ENCODE measurements around the gene PPP1R8.

Gene PPP1R8

DNA sequence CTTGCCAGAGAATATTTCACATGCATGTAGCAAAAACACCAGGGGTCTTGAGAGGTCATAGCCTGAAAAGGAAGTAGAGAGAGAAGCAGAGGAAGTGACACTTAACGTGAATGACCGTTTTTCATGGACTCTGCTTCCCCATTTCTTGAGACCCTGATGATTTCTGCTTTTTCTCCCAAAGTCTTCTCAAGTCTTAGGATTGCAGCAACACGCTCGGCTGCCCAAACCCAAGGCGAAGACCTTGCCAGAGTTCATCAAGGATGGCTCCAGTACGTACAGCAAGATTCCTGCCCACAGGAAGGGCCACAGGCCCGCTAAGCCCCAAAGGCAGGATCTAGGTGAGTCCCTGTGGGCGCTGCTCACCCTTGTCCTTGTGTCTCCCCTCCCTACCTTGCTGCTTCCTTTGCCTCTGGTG, 54.5 kb downstream of the PPP1R8 start:
- H3K9ac ChIP-seq (ENCODE audit: low read length), result no peak overlapping the region
- H3K4ac ChIP-seq (ENCODE audit: low read depth in 1 of 2, low read length in 2 of 2), result no peak overlapping the region
- H2BK12ac ChIP-seq (ENCODE audit: low read length in 2 of 2), result no peak overlapping the region
- H3K23ac ChIP-seq (ENCODE audit: low read length in 2 of 2), result no peak overlapping the region
- 93% methylated on average over 8 of the region's 8 CpGs for WGBS
- no peaks in the 10 kb centered on the region for H3K27me3 ChIP-seq (ENCODE audit: control insufficient read depth in 1 of 2, insufficient read depth in 1 of 2, low read length in 2 of 2)
- H3K14ac ChIP-seq (ENCODE audit: low read length in 2 of 2), result no peak overlapping the region
- no peaks in the 10 kb centered on the region for H3K9me3 ChIP-seq (ENCODE audit: control insufficient read depth, low read length)
- no peak for DNase-seq
- H3K4me3 ChIP-seq (ENCODE audit: insufficient read depth in 1 of 2, low read depth in 1 of 2, low read length in 2 of 2), result no peak overlapping the region
- no peak overlapping the region for H2AFZ ChIP-seq (ENCODE audit: low read depth, low read length)
- H4K91ac ChIP-seq (ENCODE audit: low read length), result no peak overlapping the region
- no peak overlapping the region for H4K8ac ChIP-seq (ENCODE audit: low read length)
- H3K18ac ChIP-seq (ENCODE audit: low read depth in 1 of 2, low read length in 2 of 2), result no peak overlapping the region
- H3K4me2 ChIP-seq (ENCODE audit: low read length, poor library complexity, severe bottlenecking), result no peak overlapping the region
- H2BK15ac ChIP-seq (ENCODE audit: low read depth, poor library complexity, severe bottlenecking), result no peak overlapping the region
- H3K79me1 ChIP-seq (replicated peaks; ENCODE audit: low read length, poor library complexity, severe bottlenecking), result peaks cover 4% of the 10 kb centered on the region
- H2AK5ac ChIP-seq (ENCODE audit: low read length, severe bottlenecking), result no peak overlapping the region
- H3K4me1 ChIP-seq (ENCODE audit: control insufficient read depth, insufficient read depth, low read depth, low read length), result peaks cover 6% of the 10 kb centered on the region
- peaks cover 41 to 53% of the 10 kb centered on the region in 2 experiments for H3K36me3 ChIP-seq (ENCODE audit: control insufficient read depth in 1 of 2, insufficient read depth in 2 of 2, low read depth in 1 of 2, low read length in 2 of 2)
- H3K27ac ChIP-seq (ENCODE audit: low read length, poor library complexity, severe bottlenecking), result no peak overlapping the region
- H2BK5ac ChIP-seq (ENCODE audit: low read depth, low read length, poor library complexity, severe bottlenecking), result no peak overlapping the region
- no peak overlapping the region for H2BK120ac ChIP-seq (ENCODE audit: low read depth, low read length)

DNA sequence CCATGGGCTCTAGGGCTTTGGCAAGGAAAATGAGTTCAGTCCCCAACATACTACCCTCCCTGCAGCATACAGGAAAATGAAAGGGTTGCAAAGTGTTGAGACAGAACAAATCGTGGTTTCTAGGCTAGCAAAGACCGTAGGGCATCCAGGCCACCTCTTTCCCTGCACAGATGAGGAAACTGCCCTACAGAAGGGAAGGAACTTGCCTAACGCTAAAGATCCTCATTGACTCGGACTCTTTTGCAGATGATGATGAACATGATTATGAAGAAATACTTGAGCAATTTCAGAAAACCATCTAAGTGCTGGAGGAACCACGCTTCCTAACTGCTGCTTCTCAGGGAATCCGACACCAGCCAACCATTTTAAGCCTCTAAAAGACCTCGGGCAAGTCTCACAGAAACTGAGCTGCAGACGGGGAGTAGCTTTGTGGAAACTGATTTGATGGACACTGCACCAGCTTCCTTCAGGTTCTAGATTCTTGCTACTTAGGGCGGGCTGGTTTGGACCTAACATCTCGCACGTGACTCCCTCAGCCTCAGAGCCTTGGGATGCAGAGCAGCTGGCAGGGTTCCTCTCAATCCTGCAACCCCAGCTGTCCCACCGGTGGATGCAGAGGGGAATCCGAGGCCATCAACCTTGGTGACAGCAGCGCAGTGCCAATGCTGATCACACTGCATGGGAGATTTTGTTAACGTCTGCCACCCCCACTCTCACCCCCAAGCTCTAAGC, 55.2 kb downstream of the PPP1R8 start:
- Histone ChIP-seq H3K27ac (ENCODE audit: low read length, poor library complexity, severe bottlenecking) (no peak overlapping the region), H2BK15ac (ENCODE audit: low read depth, poor library complexity, severe bottlenecking) (no peak overlapping the region), H3K36me3 (ENCODE audit: control insufficient read depth in 1 of 2, insufficient read depth in 2 of 2, low read depth in 1 of 2, low read length in 2 of 2) (peaks cover 41 to 56% of the 10 kb centered on the region in 2 experiments), H3K4me3 (ENCODE audit: insufficient read depth in 1 of 2, low read depth in 1 of 2, low read length in 2 of 2) (no peak overlapping the region), H2BK120ac (ENCODE audit: low read depth, low read length) (no peak overlapping the region), H3K14ac (ENCODE audit: low read length in 2 of 2) (no peak overlapping the region), H3K79me1 (replicated peaks; ENCODE audit: low read length, poor library complexity, severe bottlenecking) (peaks cover 4% of the 10 kb centered on the region), H4K8ac (ENCODE audit: low read length) (no peak overlapping the region), H3K4me2 (ENCODE audit: low read length, poor library complexity, severe bottlenecking) (no peak overlapping the region), H3K27me3 (ENCODE audit: control insufficient read depth in 1 of 2, insufficient read depth in 1 of 2, low read length in 2 of 2) (no peaks in the 10 kb centered on the region), H3K4ac (ENCODE audit: low read depth in 1 of 2, low read length in 2 of 2) (no peak overlapping the region), H4K91ac (ENCODE audit: low read length) (no peak overlapping the region), H3K9me3 (ENCODE audit: control insufficient read depth, low read length) (no peaks in the 10 kb centered on the region), H3K4me1 (ENCODE audit: control insufficient read depth, insufficient read depth, low read depth, low read length) (peaks cover 6% of the 10 kb centered on the region), H2AK5ac (ENCODE audit: low read length, severe bottlenecking) (no peak overlapping the region), H2BK12ac (ENCODE audit: low read length in 2 of 2) (no peak overlapping the region), H2BK5ac (ENCODE audit: low read depth, low read length, poor library complexity, severe bottlenecking) (no peak overlapping the region), H2AFZ (ENCODE audit: low read depth, low read length) (no peak overlapping the region), H3K18ac (ENCODE audit: low read depth in 1 of 2, low read length in 2 of 2) (no peak overlapping the region), H3K9ac (ENCODE audit: low read length) (no peak overlapping the region), H3K23ac (ENCODE audit: low read length in 2 of 2) (no peak overlapping the region)
- WGBS, result 96% methylated on average over 13 of the region's 15 CpGs
- no peak for DNase-seq

DNA sequence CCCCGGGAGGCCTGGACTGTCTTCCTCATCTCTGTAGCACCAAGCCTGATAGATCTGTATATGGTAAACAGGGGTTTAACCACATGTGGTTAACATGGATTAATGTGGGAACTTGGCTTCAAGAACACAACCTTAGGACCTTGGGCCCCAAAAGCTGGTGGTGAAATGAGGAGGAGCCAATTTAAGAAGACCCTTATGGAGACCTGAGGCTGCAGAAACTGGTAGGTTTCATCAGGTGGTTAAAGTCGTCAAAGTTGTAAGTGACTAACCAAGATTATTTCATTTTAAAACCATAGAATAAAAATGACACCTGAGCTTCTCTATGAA, 55.7 kb downstream of the PPP1R8 start:
- H3K9ac ChIP-seq (ENCODE audit: low read length), result no peak overlapping the region
- H3K18ac ChIP-seq (ENCODE audit: low read depth in 1 of 2, low read length in 2 of 2), result no peak overlapping the region
- H3K4ac ChIP-seq (ENCODE audit: low read depth in 1 of 2, low read length in 2 of 2), result no peak overlapping the region
- no peak overlapping the region for H3K23ac ChIP-seq (ENCODE audit: low read length in 2 of 2)
- 100% methylated on average over 2 of the region's 2 CpGs for WGBS
- peaks cover 41 to 61% of the 10 kb centered on the region in 2 experiments for H3K36me3 ChIP-seq (ENCODE audit: control insufficient read depth in 1 of 2, insufficient read depth in 2 of 2, low read depth in 1 of 2, low read length in 2 of 2)
- H3K14ac ChIP-seq (ENCODE audit: low read length in 2 of 2), result no peak overlapping the region
- no peaks in the 10 kb centered on the region for H3K27me3 ChIP-seq (ENCODE audit: control insufficient read depth in 1 of 2, insufficient read depth in 1 of 2, low read length in 2 of 2)
- H3K79me1 ChIP-seq (replicated peaks; ENCODE audit: low read length, poor library complexity, severe bottlenecking), result peaks cover 4% of the 10 kb centered on the region
- no peak for DNase-seq
- H3K27ac ChIP-seq (ENCODE audit: low read length, poor library complexity, severe bottlenecking), result no peak overlapping the region
- no peak overlapping the region for H3K4me2 ChIP-seq (ENCODE audit: low read length, poor library complexity, severe bottlenecking)
- no peak overlapping the region for H2AK5ac ChIP-seq (ENCODE audit: low read length, severe bottlenecking)
- no peak overlapping the region for H4K91ac ChIP-seq (ENCODE audit: low read length)
- H2BK120ac ChIP-seq (ENCODE audit: low read depth, low read length), result no peak overlapping the region
- no peak overlapping the region for H4K8ac ChIP-seq (ENCODE audit: low read length)
- no peak overlapping the region for H2AFZ ChIP-seq (ENCODE audit: low read depth, low read length)
- peaks cover 6% of the 10 kb centered on the region for H3K4me1 ChIP-seq (ENCODE audit: control insufficient read depth, insufficient read depth, low read depth, low read length)
- no peaks in the 10 kb centered on the region for H3K9me3 ChIP-seq (ENCODE audit: control insufficient read depth, low read length)
- no peak overlapping the region for H2BK15ac ChIP-seq (ENCODE audit: low read depth, poor library complexity, severe bottlenecking)
- H2BK12ac ChIP-seq (ENCODE audit: low read length in 2 of 2), result no peak overlapping the region
- no peak overlapping the region for H2BK5ac ChIP-seq (ENCODE audit: low read depth, low read length, poor library complexity, severe bottlenecking)
- no peak overlapping the region for H3K4me3 ChIP-seq (ENCODE audit: insufficient read depth in 1 of 2, low read depth in 1 of 2, low read length in 2 of 2)

GRCh38 chr1:27886744-27887143, 56.2 kb downstream of the PPP1R8 start:
- H3K9me3 ChIP-seq (ENCODE audit: control insufficient read depth, low read length), result no peaks in the 10 kb centered on the region
- no peak overlapping the region for H2BK12ac ChIP-seq (ENCODE audit: low read length in 2 of 2)
- no peak overlapping the region for H2AFZ ChIP-seq (ENCODE audit: low read depth, low read length)
- no peak overlapping the region for H3K4me2 ChIP-seq (ENCODE audit: low read length, poor library complexity, severe bottlenecking)
- no peak overlapping the region for H2BK120ac ChIP-seq (ENCODE audit: low read depth, low read length)
- WGBS, result 100% methylated on average over 2 of the region's 3 CpGs
- H4K8ac ChIP-seq (ENCODE audit: low read length), result no peak overlapping the region
- H3K27ac ChIP-seq (ENCODE audit: low read length, poor library complexity, severe bottlenecking), result no peak overlapping the region
- H3K14ac ChIP-seq (ENCODE audit: low read length in 2 of 2), result no peak overlapping the region
- H3K4ac ChIP-seq (ENCODE audit: low read depth in 1 of 2, low read length in 2 of 2), result no peak overlapping the region
- H3K27me3 ChIP-seq (ENCODE audit: control insufficient read depth in 1 of 2, insufficient read depth in 1 of 2, low read length in 2 of 2), result no peaks in the 10 kb centered on the region
- peak; percentile 16 for DNase-seq
- no peak overlapping the region for H2BK5ac ChIP-seq (ENCODE audit: low read depth, low read length, poor library complexity, severe bottlenecking)
- H3K4me1 ChIP-seq (ENCODE audit: control insufficient read depth, insufficient read depth, low read depth, low read length), result peaks cover 6% of the 10 kb centered on the region
- H3K18ac ChIP-seq (ENCODE audit: low read depth in 1 of 2, low read length in 2 of 2), result no peak overlapping the region
- no peak overlapping the region for H3K9ac ChIP-seq (ENCODE audit: low read length)
- H3K23ac ChIP-seq (ENCODE audit: low read length in 2 of 2), result no peak overlapping the region
- H2BK15ac ChIP-seq (ENCODE audit: low read depth, poor library complexity, severe bottlenecking), result no peak overlapping the region
- no peak overlapping the region for H4K91ac ChIP-seq (ENCODE audit: low read length)
- peaks cover 42 to 65% of the 10 kb centered on the region in 2 experiments for H3K36me3 ChIP-seq (ENCODE audit: control insufficient read depth in 1 of 2, insufficient read depth in 2 of 2, low read depth in 1 of 2, low read length in 2 of 2)
- H2AK5ac ChIP-seq (ENCODE audit: low read length, severe bottlenecking), result no peak overlapping the region
- no peak overlapping the region for H3K4me3 ChIP-seq (ENCODE audit: insufficient read depth in 1 of 2, low read depth in 1 of 2, low read length in 2 of 2)
- H3K79me1 ChIP-seq (replicated peaks; ENCODE audit: low read length, poor library complexity, severe bottlenecking), result peaks cover 4% of the 10 kb centered on the region

Data from mesenchymal stem cell (in vitro differentiated cells and primary cell).